OCI-LY3 (cell line): Measurements from ENCODE around the gene HIGD1A.

Experiments
- H2AFZ ChIP-seq: fragments of 200-600, 300-600 bp; shearing (Covaris generic); 2 replicates; pipeline ENCODE4 v1.6.0; 2014; ENCODE audit warnings: antibody characterized with exemption, low read depth, low read length
- H3K27ac ChIP-seq: fragments of 200-600, 300-600 bp; sonication (generic); 2 replicates; pipeline ENCODE4 v1.5.1; 2014; ENCODE audit warnings: mild to moderate bottlenecking, low read length, moderate library complexity, mixed read lengths
- H3K27me3 ChIP-seq: fragments of 200-600, 300-600 bp; sonication (generic); 2 replicates; pipeline ENCODE4 v1.6.1; 2014; ENCODE audit warnings: low read depth, low read length, mixed read lengths
- H3K36me3 ChIP-seq: fragments of 200-600, 300-600 bp; sonication (generic); replicated peaks from 2 replicates; pipeline ENCODE3; 2014; ENCODE audit warnings: low read depth, low read length, mixed read lengths
- H3K4me1 ChIP-seq: fragments of 300-600, 200-600 bp; sonication (generic); 2 replicates; pipeline ENCODE4 v1.6.1; 2014; ENCODE audit warnings: low read length, mixed read lengths
- H3K4me2 ChIP-seq: fragments of 200-600, 300-600 bp; sonication (generic); 2 replicates; pipeline ENCODE4 v1.6.1; 2014; ENCODE audit warnings: low read length, mixed read lengths
- H3K4me3 ChIP-seq: fragments of 300-600, 200-600 bp; sonication (generic); 2 replicates; pipeline ENCODE4 v1.5.1; 2014; ENCODE audit warnings: antibody characterized with exemption, mild to moderate bottlenecking, low read length, moderate library complexity
- H3K79me2 ChIP-seq: fragments of 300-600, 200-600 bp; shearing (Covaris generic); 2 replicates; pipeline ENCODE4 v1.6.1; 2014; ENCODE audit warnings: mild to moderate bottlenecking, low read length, mixed read lengths
- H3K9ac ChIP-seq: fragments of 300-600, 200-600 bp; shearing (Covaris generic); 2 replicates; pipeline ENCODE4 v1.6.0; 2014; ENCODE audit warnings: mild to moderate bottlenecking, low read length, moderate library complexity
- H3K9me3 ChIP-seq: fragments of 200-600, 300-600 bp; shearing (Covaris generic); 2 replicates; pipeline ENCODE4 v1.6.1; 2014; ENCODE audit warnings: low read length, mixed read lengths; ENCODE audit not compliant: insufficient read depth
- H4K20me1 ChIP-seq: fragments of 200-600, 300-600 bp; sonication (generic); 2 replicates; pipeline ENCODE4 v1.6.1; 2016; ENCODE audit warnings: low read length, mixed read lengths; ENCODE audit not compliant: insufficient read depth
- CTCF ChIP-seq: fragments of 200-600, 300-600 bp; sonication (generic); IDR thresholded peaks from 2 replicates; pipeline ENCODE4 v1.5.1; 2014; ENCODE audit warnings: antibody characterized with exemption, low read length, low read depth
- EZH2phosphoT487 ChIP-seq: fragments of 200-600 bp; shearing (Covaris generic); IDR thresholded peaks from 2 replicates; pipeline ENCODE4 v1.6.1; 2018; ENCODE audit warnings: antibody characterized with exemption, mixed run types, low read depth

Gene HIGD1A

GRCh38 chr3:42807929-42808328 lies 3.6 kb upstream of the HIGD1A start:
- Histone ChIP-seq H3K9me3 (no peaks in the 10 kb centered on the region), H3K4me2 (no peak overlapping the region), H3K27ac (no peak overlapping the region), H2AFZ (no peak overlapping the region), H3K27me3 (no peaks in the 10 kb centered on the region), H3K4me1 (peaks cover 28% of the 10 kb centered on the region), H3K9ac (no peak overlapping the region), H3K4me3 (no peak overlapping the region), H4K20me1 (0 out of 2 replicates have a peak, but pooled peaks cover 3% of the 10 kb centered on the region), H3K79me2 (peaks cover 13% of the 10 kb centered on the region), H3K36me3 (no peaks in the 10 kb centered on the region)
- no peak for TF ChIP-seq EZH2phosphoT487
- no peak for TF ChIP-seq CTCF

GRCh38 chr3:42805141-42805821 lies 991 bp upstream of the HIGD1A start:
- H3K9ac ChIP-seq: peak overlapping the region; percentile 92
- H3K27ac ChIP-seq: no peak overlapping the region
- no peaks in the 10 kb centered on the region for H3K36me3 ChIP-seq
- peaks cover 12% of the 10 kb centered on the region for H3K4me1 ChIP-seq
- no peak for TF ChIP-seq EZH2phosphoT487
- TF ChIP-seq CTCF: no peak
- H3K79me2 ChIP-seq: peaks cover 38% of the 10 kb centered on the region
- 0 out of 2 replicates have a peak, but pooled peaks cover 4% of the 10 kb centered on the region for H4K20me1 ChIP-seq
- H3K4me2 ChIP-seq: peak overlapping the region; percentile 78
- peak overlapping the region; percentile 94 for H3K4me3 ChIP-seq
- H3K9me3 ChIP-seq: no peaks in the 10 kb centered on the region
- H3K27me3 ChIP-seq: no peaks in the 10 kb centered on the region
- peak overlapping the region; percentile 96 for H2AFZ ChIP-seq

- H3K27me3 ChIP-seq: no peaks in the 10 kb centered on the region
- peaks cover 12% of the 10 kb centered on the region for H3K4me1 ChIP-seq
- H3K36me3 ChIP-seq: peaks cover under 1% of the 10 kb centered on the region
- H3K4me3 ChIP-seq: peak overlapping the region; percentile 94
- H3K9ac ChIP-seq: peak overlapping the region; percentile 92
- no peak overlapping the region; the same call in 1 of the 2 replicates for H3K27ac ChIP-seq
- 0 out of 2 replicates have a peak, but pooled peaks cover 4% of the 10 kb centered on the region for H4K20me1 ChIP-seq
- peaks cover 43% of the 10 kb centered on the region for H3K79me2 ChIP-seq
- peak overlapping the region; percentile 78 for H3K4me2 ChIP-seq
- peak overlapping the region; percentile 96 for H2AFZ ChIP-seq
- H3K9me3 ChIP-seq: no peaks in the 10 kb centered on the region
- TF ChIP-seq CTCF (no peak), EZH2phosphoT487 (no peak)
Observed at GRCh38 chr3:42804831-42805132, 492 bp upstream of the HIGD1A start.

GRCh38 chr3:42803414-42804105 lies 730 bp downstream of the HIGD1A start:
- peak overlapping the region; percentile 95 for H3K4me2 ChIP-seq
- peak overlapping the region; percentile 94 for H3K4me3 ChIP-seq
- peak overlapping the region; percentile 54 for H2AFZ ChIP-seq
- H3K9me3 ChIP-seq: no peaks in the 10 kb centered on the region
- H3K27me3 ChIP-seq: no peaks in the 10 kb centered on the region
- H3K9ac ChIP-seq: peak overlapping the region; percentile 92
- peaks cover 49% of the 10 kb centered on the region for H3K79me2 ChIP-seq
- peaks cover 4% of the 10 kb centered on the region for H3K36me3 ChIP-seq
- 0 out of 2 replicates have a peak, but pooled peaks cover 4% of the 10 kb centered on the region for H4K20me1 ChIP-seq
- peak overlapping the region; percentile 57 for H3K27ac ChIP-seq
- TF ChIP-seq CTCF (no peak), EZH2phosphoT487 (no peak)
- H3K4me1 ChIP-seq: peaks cover 12% of the 10 kb centered on the region
